Activated CD8-positive, alpha-beta memory T cell treated with anti-CD3 and anti-CD28 coated beads, Interleukin-2, amount 50 U/mL, for 1 hour (primary cell): ENCODE results near the gene PBLD.
"Not testable (repeated sequence)": the region's sequence is repeated elsewhere in the genome, so short reads cannot be mapped to it uniquely, and the experiment has no call there.

Experiments
- DNase-seq: peaks from one replicate; pipeline ENCODE4 v3.0.0-alpha.2; 2020; ENCODE audit errors: extremely low read depth

Gene PBLD

DNA sequence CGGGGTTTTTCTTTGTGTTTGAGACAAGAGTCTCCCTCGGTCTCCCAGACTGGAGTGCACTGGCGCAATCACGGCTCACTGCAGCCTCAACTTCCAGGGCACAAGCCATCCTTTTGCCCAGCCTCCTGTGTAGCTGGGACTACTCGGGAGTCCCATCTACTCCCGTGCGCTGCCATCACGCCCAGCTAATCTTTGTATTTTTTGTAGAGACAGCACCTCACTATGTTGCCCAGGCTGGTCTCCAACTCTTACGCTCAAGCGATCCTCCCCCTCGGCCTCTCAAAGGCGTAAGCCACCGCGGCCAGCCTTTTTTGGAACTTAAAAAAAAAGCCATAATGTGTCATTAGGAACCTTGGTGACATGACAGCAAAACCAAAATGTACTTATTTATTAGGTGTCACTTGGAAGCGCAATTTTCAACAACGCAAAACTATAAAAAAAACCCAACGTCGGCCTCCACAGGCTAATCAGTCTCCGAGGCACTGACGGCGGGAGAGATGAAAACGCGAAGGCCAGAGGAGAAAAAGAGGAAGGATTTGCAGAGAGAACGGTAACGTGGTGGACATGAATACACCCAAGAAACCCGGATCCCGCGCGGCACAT lies 1.8 kb downstream of the PBLD start:
- no peak for DNase-seq

DNA sequence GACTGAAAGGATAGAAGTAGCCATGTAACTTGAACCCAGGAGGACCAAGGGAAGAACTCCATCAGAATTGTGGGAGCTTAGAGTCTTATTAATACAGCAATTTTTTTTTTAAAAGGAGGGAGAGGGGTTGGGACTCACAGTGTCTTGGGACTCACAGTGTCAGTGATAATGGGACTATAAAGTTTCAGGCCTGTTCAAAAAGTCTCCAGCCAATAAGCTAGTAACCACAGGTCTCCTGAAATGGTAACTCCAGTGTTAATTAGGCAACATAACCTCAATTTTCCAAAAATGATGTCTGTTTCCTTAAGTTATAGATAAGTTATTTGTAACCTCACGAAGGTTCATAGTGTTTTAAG lies 3.2 kb downstream of the PBLD start:
- DNase-seq: no peak

DNA sequence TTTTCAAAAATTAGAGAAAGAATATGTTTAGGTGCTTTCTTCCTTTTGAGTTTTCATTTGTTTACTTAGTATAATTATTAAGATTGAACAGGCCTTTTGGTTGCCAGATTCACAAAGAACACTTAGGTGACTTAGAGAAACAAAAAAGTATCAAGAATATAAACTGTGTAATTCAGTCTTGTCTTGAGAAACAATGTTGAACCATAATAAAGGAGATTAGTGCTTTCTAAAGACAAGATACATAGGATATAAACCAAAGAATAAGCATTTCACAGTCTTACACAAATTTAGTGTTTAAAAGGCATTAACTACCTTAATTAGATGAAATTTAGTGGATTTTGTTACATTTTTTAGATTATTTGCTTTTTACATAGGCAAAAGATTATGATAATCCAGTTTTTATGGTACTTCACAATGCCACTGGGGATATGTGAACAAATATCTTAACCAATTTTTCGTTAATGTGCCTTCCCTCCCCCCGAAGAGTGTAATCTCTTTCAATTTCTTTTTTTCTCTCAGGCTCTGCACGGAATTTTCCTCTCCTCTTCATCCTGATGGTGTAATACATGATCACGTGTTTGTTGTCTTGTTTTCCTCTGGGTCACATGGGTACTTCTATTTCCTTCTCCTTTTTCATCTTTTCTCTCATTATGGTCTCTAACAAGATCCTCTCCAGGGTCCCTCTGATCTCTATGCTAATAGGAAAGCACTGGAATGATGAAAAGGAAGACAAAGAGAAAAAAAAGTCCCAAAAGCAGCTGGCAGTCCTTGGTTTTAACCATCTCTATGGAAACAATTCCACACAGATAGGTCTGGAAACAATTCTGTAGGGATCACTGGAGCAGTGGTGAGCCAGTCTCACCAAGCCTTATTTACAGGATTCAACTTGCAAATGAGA lies 4.6 kb downstream of the PBLD start:
- no peak for DNase-seq

DNA sequence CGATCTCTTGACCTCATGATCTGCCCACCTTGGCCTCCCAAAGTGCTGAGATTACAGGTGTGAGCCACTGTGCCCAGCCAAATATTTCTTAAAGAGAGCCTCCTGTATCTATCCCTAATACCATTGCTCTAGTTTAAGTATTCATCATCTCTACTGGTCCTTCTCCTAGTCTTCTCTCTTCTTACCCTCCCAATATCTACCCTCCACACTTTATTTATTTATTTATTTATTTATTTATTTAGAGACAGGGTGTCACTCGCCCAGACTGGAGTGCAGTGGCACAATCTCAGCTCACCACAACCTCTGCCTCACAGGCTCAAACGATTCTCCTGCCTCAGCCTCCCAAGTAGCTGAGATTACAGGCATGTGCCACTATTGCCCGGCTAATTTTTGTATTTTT lies 8.3 kb downstream of the PBLD start:
- not testable (repeated sequence) for DNase-seq

DNA sequence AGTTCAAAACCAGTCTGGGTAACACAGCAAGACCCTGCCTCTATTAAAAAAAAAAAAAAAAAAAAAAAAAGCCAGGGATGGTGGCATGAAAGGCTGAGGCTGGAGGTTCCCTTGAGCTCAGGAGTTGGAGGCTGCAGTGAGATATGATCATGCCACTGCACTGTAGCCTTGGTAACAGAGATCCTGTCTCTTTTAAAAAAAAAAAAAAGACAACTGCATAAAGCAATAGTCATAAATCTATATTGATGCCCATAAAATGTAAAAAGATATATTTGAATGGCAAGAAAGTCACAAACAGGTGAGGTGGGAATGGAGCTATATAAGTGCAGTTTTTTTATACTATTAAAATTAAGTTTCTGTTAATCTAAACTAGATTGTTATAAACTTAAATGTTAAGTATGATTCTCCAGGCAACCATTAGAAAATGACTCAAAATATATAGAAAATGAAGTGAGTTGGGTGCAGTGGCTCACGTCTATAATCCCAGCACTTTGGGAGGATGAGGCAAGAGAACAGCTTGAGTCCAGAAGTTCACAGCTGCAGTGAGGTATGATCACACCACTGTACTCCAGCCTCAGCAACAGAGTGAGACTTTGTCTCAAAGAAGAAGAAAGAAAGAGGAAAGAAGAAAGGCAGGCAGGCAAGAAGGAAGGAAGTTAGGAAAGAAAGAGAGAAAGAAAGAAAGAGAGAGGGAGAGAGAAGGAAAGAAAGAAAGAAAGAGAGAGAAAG lies 14.2 kb downstream of the PBLD start:
- no peak for DNase-seq

DNA sequence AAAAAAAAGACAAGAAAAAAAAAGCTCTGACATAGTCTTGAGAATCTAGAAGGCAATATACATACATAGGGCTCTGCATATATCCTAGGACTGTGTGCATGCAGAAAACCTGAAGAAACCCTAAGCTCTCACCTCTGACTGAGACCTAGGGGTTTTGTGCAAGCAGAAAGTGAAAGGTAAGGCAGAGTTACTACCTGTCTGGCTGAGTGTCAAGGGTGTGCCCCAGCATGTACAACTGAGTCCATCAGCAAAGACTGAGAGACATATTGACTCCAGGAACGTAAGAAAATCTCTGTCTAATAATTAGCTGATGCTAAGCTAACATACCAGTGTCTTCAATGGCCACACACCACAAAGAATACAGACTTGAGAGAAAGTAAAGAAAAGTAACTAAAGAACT lies 17.1 kb downstream of the PBLD start:
- DNase-seq: no peak

DNA sequence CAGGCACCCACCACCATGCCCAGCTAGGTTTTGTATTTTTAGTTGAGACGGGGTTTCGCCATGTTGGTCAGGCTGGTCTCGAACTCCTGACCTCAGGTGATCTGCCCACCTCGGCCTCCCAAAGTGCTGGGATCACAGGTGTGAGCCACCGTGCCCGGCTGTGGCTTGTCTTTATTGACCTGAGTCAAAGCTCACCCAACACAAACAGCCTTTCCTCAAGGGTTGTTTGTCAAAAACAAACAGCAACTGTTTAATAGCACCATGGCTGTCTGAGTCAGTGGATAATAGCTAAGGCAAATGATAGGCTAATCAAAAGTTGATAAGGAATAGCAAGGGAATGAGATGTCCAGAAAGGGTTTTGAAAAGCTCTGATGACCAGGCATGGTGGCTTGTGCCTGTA lies 17.8 kb downstream of the PBLD start:
- DNase-seq: not testable (repeated sequence)

DNA sequence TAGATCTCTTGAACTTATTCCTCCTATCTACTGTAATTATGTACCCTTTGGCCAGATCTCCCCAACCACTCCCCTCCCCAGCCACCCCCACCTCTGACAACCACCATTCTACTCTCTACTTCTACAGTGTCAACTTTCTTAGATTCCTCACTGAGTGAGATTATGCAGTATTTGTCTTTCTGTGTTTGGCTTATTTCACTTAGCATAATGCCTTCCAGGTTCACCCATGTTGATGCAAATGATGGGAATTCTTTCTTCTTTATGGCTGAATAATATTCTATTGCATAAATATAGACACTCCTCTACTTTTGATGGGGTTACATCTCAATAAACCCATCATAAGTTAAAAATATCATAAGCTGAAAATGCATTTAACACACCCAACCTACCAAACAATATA lies 22.2 kb downstream of the PBLD start:
- DNase-seq: no peak

DNA sequence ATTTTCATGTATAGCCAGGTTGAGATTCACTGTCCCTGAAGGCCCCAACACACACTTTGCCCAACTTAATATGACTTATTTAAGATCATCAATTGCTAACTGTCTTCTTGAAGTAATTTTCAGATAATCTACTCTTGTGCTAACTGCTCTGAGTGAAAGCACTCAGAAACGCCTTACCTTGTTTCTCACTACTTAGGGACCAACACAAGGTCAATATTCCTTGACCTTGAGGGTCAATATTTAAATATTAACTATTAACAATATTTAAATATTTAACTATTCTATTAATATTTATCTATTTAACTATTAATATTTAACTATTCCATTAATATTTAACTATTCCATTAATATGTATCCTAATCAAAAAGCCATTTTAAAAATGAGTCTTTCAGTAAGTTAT lies 26.9 kb downstream of the PBLD start:
- DNase-seq: no peak

DNA sequence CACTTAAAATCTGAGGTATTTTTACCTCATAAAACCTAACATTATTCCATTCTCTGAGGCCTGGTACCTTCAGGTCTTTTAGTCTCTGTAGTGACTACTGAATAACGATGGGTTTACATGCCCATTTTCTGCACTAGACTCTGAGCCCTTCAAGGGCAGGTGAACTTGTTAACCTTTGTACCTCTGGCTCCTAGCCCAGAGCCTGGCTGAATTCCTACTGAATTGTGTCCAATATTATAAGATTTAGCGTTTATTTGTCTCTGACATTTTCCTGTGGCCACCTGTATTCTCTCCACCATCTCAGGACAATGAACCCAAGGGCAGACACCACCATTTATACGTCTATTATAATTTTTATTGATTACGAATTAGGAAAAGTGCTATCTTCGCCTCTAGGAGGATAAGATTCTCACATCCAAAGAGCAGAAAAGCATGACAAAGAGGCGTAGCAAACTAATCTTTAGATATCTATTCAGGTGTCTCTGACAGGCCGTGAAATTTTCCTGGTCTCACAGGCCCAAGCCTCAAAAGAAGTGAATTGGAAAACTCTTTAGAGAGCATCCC lies 28.8 kb downstream of the PBLD start:
- DNase-seq: no peak

DNA sequence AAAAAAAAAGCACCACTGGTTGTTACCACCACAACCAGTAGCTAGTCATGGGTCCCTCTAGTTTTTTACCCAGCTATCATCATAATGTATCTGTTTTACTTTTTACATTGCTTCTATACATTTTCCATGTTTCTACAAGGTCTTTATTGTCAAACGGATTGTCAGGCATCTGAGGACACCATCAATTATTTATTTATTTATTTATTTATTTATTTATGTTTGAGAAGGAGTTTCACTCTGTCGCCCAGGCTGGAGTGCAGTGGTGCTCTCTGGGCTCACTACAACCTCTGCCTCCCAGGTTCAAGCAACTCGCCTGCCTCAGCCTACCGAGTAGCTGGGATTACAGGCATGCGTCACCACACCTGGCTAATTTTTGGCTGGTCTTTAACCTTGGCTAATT lies 29.9 kb downstream of the PBLD start:
- DNase-seq: no peak

DNA sequence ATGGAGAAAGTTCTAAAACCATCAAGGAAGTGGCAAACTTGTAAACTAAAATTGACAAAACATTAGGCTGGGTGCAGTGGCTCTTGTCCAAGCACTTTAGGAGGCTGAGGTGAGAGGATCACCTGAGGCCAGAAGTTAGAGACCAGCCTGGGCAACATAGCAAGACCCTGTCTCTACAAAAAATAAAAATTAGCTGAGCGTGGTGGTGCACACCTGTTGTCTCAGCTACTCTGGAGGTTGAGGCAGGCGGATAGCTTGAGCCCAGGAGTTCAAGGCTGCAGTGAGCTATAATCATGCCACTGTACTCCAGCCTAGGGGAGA lies 30.3 kb downstream of the PBLD start:
- DNase-seq: no peak

DNA sequence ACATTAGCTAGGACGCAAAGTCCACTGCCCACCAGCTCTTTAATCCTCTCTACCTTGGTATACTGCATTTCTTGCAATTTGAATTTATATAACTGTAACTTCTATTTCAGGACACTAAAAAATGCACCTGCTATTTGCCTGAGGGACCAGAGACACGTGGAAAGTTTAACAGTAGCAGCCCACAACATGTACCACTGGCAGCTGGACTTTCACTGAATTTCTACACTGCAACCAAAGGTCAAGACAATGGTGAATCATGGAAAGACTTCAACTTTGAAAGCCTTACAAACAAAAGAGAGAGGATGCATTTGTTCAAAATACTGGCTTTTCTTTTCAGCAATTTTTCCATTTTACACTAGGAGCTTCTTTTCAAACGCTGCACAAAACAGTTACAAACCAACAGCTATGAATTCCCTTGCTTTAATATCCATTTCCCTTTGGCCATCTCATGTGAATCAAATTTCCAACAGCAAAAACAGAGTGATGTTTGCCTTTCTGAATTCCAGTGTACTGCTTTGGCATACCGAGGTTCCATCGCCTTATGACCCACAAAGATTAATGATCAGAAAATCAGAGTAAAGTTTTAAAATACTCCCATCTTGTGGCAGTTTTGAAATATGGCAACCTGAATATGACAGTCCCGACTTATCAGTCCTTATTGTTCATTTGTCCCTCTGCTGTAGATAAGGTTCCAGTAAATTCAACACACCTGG lies 30.8 kb downstream of the PBLD start:
- DNase-seq: no peak

DNA sequence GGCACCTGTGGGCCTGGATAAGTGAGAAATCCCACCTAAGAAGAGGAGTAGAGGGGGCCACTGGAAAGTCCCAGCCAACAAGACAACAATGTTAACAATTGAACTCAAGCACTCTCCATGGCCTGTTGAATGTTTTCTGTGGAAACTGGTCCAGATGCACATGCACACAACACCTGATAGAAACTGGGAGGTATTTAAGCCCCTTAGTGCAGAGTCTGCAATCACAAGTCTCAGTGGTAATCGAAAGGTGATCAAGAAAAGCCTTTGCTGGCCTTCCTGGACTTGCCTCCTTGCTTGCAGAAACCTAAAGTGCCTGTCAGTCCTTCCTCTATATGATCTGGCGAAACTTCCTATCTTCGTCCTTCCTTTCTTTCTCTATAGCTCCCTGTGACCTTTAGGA lies 31.4 kb downstream of the PBLD start:
- no peak for DNase-seq

DNA sequence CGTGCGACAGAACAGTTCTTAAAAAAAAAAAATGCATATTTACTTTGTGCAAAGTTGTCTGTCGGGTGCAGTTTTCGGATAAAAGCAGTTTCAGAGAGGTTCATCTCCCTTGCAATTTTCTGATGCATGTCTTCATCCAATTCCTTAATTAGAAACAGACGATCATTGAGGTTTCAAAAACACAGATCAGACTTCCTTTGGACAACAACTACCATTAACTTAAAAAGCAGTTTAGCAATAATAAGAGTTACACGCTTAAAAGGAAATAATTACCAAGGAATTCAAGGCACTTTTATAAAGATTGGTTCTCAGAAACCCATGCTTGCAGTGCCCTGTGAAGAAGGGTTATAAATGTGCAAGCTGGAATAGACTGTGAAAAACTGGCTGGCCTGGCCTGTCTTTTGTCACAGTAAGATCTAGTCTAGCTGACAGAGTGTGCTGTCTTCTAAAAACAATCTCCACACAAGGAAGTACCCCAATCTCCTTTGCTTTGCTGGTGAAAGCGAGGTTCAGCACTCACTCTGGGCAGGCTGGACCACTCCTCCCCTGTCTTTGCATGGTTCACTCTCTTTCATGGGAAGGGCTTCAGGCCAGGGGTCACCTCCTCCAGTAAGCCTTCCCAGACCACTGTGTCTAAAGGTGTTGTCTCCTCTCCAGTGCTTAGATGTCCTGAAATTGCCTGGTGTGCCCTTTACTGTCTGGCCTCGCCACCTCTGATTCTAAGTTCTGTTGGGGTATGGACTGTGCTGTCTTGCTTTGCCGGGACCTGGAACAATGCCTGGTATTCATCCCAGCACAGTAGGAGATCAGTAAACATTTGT lies 35.7 kb downstream of the PBLD start:
- DNase-seq: no peak

DNA sequence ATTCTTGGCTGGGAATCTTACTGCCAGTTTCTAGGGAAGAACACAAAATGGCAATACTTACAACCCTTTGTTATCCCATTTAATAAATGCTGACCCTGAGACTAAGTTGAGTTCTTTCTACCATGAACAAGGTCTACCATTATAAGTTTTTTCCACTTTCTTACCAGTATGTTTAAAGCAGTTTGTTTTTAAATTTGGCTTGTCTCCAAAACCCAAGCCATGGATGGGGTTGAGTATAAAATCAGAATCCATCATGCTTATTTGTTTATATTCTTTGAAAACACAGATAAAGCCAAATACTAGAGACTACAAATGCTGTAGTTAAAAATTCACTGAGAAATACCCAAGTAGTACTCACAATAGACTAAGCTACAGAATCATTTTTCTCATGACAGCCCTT lies 42.0 kb downstream of the PBLD start:
- no peak for DNase-seq

DNA sequence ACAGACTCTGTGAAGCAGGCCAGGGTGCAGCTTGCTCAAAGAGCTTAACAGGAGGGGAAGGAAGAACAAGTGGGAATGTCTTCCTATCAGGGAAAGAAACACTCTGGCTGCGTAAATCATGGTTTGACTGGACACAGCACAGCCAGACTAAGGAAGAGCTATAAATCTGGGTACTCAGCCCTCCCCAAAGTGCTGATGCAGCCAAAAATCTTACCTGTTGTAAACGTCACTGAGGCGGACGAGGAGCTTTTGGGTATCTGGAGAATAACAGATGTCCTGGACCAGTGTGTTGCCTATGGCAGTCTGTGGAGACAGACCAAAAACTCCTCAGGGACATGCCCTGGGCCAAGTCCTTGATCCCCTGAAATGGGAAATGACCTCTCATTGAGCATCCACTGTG lies 44.0 kb downstream of the PBLD start:
- no peak for DNase-seq

DNA sequence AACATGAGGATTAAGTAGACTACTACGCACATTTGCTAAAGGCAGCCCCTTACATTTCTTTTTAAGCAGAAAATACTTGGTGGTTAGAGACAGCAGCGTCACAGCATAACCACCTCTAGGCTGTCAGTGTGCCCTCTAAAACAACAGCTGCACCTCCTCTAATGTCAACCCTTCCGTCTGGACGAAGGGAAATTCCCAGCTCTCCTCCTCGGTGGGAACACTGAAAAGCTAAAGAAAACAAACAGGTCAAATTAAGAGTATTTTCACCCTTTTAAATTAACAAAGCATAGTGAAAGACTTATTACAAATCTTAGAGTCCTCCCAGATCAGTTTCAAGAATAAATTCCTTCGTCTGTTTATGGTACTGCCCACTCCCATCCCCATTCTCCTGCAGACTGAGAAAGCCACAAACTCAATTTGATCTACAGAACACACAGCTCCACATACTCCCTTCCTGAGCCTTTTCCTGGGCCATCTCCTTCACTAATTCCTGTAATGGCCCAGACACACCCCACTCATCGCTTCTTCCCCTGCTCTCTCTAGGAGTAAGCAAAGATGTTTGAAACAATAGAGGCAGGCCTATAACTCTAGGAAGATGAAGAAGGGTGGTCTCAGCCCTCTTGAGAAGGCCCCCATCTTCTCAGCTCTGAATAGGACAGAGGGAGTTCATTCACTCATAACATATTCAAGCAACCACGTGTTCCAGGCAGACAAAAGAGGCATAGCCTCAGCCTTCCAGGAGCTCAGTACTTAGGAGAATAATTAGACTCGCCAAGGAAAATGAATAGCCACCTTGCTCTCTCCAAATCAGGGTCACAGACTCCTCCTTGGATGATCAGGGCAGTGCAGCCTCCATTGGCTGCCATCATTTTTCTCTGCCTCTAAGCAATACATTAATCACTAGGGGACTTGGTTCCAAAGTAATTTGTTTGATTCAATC lies 48.4 kb downstream of the PBLD start:
- DNase-seq: no peak

DNA sequence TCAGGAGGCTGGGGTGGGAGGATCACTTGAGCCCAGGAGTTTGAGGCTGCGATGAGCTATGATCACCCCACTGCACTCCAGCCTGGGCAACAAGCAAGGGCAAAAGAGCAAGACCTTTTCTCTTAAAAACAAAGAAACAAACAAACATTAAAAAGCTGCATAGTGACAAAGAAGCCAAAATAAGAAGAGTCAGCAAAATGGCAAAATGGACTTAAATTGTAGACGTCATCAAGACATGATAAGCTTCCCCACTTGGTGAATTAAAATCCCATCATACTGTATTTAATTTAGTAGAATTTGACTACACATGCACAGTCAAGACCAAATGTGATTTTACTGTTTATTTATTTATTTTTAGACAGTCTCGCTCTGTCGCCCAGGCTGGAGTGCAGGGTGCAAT lies 52.0 kb downstream of the PBLD start:
- DNase-seq: no peak
